AG04449 (cell line): ENCODE results near the gene COLEC11.

Experiments used
- CTCF ChIA-PET: fragments of 350-600 bp; formaldehyde crosslinking; extraction: SDS; loops from one replicate; lab custom pipeline; 2021; ENCODE audit warnings: antibody characterized with exemption; lab: Yijun Ruan, JAX
- POLR2A ChIA-PET: fragments of 400-600, 350-600 bp; formaldehyde crosslinking; extraction: SDS; loops from one replicate; lab custom pipeline; 2020; ENCODE audit warnings: antibody characterized with exemption, inconsistent platforms; lab: Yijun Ruan, JAX
- DNase-seq: peaks from one replicate; pipeline ENCODE4 v3.0.0-alpha.2; 2010; ENCODE audit warnings: low read depth, low spot score
- H3K4me3 ChIP-seq: 2 replicates; pipeline ENCODE4 v1.5.1; 2011; ENCODE audit warnings: low read depth, mild to moderate bottlenecking, control low read depth, low read length
- CTCF ChIP-seq: IDR thresholded peaks from one replicate; pipeline ENCODE4 v1.5.1; 2011; ENCODE audit warnings: mild to moderate bottlenecking, moderate library complexity, low read length, control low read depth, inconsistent platforms; ENCODE audit not compliant: insufficient read depth; ENCODE audit errors: missing control alignments

Gene COLEC11

DNA sequence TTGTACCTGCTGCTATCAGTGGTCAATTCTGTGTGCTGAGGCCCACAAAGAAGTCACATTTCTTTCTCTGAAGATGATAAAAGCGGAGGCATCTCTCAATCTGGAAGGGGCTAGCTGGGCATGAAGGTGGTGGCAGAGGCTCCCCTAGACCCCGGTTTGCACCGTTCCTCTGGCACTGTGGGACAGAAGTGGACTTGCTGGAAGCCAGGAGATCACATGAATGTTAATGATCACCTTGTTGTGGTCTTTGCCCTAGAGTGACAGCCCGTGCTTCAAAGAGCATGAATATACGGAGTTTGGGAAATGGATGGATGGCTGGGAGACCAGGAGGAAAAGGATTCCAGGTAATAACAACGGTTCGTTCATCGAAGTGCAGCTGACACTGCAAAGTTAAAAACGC lies 83.3 kb downstream of the COLEC11 start:
- ChIA-PET POLR2A (no interaction called here), CTCF (no interaction called here)
- TF ChIP-seq CTCF, result no peak
- DNase-seq, result no peak
- no peak overlapping the region for H3K4me3 ChIP-seq

GRCh38 chr2:3679180-3679579 lies 84.3 kb downstream of the COLEC11 start:
- TF ChIP-seq CTCF, result no peak
- no peak overlapping the region for H3K4me3 ChIP-seq
- POLR2A ChIA-PET, result no interaction called here
- CTCF ChIA-PET, result no interaction called here
- DNase-seq, result no peak

GRCh38 chr2:3679616-3680393 lies 84.9 kb downstream of the COLEC11 start:
- no peak overlapping the region for H3K4me3 ChIP-seq
- TF ChIP-seq CTCF, result no peak
- DNase-seq, result no peak
- ChIA-PET POLR2A (no interaction called here), CTCF (no interaction called here)

GRCh38 chr2:3680548-3681345 lies 85.8 kb downstream of the COLEC11 start:
- no peak for TF ChIP-seq CTCF
- ChIA-PET CTCF (no interaction called here), POLR2A (no interaction called here)
- DNase-seq, result no peak
- H3K4me3 ChIP-seq, result no peak overlapping the region

- CTCF ChIA-PET, result no interaction called here
- no peak overlapping the region for H3K4me3 ChIP-seq
- TF ChIP-seq CTCF, result no peak
- no peak for DNase-seq
- POLR2A ChIA-PET, result no interaction called here
These were observed 86.7 kb downstream of the COLEC11 start for GRCh38 chr2:3681625-3682024.

DNA sequence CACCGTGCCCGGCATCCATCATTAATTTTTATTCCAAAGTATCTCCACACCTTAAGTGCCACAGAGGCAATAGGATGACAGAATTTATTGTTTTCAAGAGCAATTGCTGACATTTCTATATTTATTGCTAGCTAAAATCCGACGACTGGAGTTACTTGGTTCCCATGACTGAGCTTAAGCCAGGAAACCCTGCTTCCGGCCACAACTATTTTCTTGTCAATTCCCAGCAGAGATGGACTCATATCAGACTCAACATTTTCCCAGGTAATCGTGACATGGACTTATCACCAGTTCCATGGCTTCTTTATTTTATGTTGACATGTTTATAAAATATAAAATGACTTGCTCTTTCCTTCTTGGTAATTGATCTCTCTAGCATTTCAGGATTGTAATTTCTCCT lies 87.9 kb downstream of the COLEC11 start:
- no peak overlapping the region for H3K4me3 ChIP-seq
- DNase-seq, result no peak
- TF ChIP-seq CTCF, result no peak
- ChIA-PET CTCF (no interaction called here), POLR2A (no interaction called here)
